CD4-positive, alpha-beta T cell treated with Interleukin-6 at 100 ng/mL for 8 hours (primary cell): ENCODE results near the gene DSCAML1.

Experiments
- DNase-seq: peaks from one replicate; pipeline ENCODE4 v3.0.0-alpha.2; 2020; ENCODE audit warnings: mixed read lengths, low spot score

The DSCAML1 gene

DNA sequence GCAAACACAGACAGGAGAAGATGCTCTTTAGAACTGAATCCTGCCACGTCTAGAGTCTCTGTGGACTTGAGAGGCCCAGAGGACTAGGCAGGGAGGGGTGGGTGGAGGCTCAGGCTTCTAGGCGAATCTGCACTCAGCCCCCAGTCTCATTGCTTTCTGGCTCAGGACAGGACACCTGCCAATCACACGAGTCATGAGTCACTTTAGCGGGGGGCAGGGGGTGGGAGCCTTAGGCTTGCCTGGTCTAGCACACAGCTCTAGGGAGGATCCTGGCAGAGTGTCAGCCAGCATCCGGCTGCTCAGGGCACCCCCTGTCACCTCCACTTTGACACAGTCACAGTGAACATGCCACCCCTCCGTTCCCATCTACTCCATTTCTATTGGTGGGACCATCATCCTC, 301.7 kb downstream of the DSCAML1 start:
- no peak for DNase-seq

DNA sequence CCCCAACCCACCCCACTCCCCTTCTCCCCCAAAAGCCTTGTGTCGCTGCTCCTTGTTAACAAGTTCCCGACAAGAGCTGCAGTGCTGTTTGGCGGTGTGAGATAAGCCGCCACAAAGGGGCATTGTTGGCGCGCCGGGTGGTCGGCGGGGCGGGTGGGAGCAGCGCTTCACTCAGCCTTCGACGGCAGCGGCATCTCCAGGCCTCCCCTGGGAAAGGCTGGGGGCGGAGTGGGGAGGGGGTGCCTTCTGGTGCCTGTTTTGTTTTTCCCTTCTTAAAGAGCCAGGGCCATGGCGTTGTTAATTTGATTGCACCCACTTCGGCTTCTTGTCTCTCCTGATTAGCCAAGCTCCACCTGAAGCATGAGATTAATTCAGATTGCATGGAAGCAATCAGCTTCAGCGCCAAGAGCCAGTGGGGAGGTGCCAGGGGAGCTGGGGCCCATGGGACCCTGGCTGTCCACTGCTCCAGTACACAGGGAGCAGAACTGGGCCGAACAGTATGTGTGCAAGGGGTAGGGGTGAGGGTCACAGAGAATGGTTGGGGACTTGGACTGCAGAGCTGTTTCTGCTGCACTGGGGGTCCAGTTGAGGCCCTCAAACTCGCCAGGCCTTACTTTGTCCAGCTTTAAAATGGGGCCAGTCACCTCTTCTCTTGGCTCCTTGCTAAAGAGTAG, 304.3 kb downstream of the DSCAML1 start:
- no peak for DNase-seq

DNA sequence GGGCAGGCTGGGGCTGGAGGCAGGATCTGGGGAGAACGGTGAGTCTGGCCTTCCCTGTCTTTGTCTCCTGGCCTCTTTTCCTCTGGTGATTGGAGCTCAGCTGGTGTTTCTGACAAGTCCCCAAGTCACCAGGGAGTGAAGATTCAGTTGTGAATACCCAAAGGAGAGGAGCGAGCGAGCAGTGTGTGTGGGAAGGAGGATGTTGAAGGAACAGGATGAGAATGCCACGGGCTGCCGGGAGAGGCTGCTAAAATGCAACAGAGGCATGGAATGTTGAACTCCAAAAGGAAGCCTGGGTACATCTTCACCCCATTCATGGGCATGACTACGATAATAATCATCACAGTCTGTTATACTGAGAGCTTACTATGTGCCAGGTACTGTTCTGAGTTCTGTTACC, 306.1 kb downstream of the DSCAML1 start:
- no peak for DNase-seq

DNA sequence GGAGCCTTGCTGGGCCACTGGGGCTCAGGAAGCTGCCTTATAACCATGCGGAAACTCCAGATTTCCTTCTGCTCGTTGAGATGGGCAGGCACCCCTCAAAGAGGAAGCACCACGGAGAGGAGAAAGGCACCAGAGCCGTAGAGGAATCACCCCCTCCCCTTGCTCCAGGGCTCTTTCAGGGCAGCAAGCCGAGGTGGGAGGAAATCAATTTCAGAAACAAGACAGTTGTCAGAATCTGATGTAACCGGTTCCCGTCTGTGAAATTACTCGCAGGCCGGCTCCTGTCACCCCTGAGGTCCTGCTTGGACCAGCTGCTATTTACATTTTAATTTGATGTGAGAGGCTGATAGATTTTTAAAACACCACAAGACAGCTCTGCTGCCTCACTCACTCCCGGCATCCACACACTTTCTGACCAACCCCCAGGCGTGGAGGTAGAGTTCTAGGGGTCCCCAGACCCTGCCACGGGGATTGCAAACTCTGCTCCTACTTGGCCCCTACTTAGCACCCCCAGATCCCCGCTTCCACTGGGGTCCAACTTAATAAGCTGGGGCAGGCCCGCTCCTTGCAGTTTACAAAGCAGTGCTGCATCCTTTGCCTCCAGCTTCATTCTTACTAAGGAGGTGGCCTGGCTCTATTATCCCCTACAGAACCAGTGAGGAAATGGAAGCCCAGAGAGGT, 306.9 kb downstream of the DSCAML1 start:
- no peak for DNase-seq

DNA sequence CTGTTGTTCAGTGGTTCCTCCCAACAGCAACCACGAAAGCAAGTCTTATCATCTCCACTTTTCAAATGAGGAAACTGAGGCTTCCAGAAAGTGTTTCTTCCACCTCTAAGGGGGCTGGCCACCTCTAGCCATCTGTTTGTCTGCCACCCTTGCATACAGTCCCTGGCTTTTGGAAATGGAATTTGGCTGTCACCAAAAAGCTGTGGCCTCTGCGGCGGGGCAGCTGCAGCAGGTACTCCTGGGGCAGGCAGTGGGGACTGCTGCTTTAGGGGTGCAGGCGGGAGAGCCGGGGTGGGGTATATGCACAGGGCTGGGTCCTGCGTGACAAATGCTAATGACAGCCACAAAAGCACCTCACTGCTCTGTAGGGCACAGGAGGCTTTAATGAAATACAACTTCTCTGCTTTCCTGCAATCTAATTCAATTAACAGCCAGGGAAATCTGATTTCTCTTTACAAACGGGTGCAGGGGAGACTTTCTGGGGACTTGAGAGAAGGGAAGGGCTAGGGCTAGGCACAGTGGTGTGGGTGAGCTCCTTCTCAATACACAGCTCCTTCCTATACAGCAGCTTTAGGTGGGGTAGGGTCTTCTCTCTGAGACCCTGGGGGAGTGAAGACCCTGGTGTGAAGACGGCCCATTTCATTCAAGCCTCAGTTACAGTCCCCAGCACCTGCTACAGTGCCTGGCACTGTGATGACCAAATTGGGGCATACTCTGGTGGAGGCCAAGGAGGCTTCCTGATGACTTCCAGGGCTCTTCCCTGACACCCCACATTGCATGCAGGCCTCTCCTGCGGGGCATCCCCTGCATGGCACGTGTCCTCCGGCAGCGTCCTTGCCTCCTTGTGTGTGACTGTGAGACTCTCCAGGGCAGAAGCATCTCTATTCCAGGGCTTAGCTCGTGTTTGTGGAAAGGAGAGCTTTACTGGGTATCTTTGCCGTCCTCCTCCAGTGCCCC, 307.7 kb downstream of the DSCAML1 start:
- DNase-seq: no peak

DNA sequence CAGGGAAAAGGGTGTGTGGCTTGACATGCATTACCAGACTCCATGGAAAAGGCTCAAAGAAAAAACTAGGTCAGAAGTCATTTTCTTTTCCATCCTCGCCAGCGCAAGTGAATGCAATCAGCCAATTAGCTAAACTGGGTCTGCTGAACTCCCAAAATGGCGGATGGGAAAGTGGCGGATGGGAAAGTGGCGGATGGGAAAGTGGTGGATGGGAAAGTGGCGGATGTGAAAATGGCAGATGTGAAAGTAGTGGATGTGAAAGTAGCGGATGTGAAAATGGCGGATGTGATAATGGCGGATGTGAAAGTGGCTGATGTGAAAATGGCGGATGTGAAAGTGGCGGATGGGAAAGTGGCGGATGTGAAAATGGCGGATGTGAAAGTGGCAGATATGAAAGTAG, 311.0 kb downstream of the DSCAML1 start:
- no peak for DNase-seq

DNA sequence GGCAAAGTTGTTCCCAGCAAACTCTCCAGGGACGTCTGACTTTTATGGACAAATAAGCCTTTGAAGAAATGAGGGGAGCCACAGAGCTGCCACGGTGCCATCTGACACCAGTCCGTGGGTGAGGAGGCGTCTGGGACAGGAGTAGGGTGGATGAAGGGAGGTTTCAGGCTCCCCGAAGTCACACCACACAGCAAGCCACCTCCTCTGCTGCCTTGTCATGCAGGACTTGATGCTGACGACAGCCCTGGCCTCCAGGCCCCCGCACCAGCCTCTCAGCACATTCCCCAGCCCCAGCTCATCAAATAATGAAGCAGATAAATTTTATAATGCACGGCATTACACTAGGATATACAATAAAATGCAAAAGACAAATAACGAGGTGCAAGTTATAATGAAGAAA, 312.9 kb downstream of the DSCAML1 start:
- DNase-seq: no peak

DNA sequence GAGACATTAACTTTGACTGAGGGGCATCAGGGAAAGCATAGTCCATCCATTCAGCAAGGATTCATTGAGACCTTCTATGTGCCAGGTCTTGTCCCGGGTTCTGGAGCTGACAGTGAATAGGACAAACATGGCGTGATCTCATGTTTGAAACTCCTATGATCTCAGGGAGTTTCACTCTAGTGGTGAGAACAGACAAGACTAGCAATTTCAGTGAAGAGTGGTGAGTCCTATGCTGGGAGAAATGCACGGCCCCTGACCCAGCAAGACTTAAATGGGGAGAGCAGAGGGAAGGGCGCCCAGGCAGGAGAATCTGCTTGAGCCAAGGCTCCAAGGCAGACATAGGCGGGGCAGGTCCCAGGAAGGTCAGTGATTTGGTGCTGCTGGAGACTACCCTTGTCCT, 313.6 kb downstream of the DSCAML1 start:
- DNase-seq: no peak

DNA sequence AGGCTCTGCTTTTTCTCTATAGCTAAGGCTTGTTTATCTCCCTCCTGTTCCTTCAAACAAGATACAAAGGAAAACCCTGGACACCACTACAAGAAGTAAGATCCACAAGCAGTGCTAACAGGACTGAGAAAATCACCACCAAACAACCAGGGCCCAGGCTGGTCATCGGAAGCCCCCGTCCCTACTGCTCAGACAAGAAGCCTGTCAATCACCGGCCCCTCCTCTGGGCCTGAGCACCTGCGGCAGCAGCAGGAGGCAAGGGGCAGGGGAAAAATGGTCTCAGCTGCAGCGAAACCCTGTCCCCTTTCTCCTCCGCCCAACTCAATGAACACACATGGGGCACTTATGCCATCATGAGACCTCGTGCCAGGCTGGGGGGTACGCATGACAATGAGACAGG, 314.1 kb downstream of the DSCAML1 start:
- no peak for DNase-seq

DNA sequence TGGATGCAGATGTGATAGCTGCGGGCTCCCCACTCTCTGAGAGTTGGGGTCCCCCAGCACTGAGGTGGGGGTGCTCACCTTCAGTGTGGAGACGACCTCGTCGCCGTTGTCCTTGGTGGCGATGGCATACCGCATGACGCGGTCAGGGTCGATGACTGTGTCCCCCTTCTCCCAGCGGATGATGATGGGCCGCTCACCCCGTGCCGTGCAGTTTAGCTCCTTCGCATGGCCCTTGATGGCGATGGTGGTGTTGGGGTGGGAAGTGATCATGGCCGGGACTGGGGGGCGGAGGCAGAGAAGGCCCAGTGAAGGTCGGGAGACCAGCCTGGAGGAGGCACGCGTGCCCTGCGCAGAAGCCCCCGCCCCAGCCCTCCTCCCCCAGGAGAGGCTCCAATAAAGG, 315.1 kb downstream of the DSCAML1 start:
- no peak for DNase-seq

DNA sequence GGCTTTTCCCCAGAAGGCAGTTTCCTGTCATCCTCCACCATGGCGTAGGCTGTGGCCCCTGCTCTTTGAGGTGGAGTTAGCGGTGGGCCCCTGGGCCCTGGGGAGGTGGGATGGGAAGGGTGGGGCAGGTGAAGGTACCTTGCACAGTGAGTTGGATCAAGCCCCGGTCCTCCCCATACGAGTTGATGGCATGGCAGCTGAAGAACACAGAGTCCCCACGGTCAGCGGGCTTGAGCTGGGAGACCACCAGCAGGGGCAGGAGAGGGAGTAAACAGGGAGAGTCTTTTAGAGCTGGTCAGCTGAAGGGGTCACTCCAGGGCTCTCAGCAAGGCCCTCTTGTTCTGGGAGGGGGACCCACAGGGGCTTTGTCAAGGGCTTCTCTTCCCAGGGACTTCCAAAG, 316.0 kb downstream of the DSCAML1 start:
- DNase-seq: no peak

DNA sequence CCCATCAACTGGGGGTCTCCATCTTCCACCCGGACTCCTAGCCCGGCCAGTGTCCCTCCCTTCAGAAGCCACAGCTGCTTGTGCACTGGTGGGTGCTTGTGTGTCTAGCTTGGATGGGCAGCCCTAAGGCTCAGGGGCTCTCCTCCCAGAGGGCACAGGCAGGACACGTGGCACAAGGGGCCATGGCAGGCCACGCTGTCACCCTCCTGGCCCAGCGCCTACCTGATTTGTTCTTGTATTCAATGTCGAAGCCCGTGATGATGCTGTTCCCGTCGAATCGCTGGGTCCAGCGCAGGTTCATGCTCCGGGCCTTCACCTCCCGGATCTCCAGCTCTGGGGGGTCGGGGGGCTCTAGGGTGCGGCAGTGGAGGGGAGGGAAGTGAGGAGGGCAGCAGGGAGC, 316.8 kb downstream of the DSCAML1 start:
- no peak for DNase-seq

DNA sequence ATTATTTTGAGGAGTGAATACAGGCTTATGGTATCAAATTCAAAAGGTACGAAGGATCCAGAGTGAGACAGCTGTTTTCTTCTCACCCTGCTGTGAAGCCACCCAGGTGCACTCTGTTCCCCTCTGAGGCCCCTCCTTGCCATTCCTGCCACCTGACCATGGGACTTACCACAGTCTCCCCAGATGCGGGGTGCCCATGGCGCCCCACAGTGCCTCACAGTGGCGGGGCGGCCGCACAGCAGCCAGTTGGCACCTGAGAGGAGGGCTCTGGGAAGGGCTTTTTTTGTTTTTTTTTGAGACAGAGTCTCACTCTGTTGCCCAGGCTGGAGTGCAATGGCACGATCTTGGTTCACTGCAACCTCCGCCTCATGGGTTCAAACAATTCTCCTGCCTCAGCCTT, 317.6 kb downstream of the DSCAML1 start:
- DNase-seq: no peak

DNA sequence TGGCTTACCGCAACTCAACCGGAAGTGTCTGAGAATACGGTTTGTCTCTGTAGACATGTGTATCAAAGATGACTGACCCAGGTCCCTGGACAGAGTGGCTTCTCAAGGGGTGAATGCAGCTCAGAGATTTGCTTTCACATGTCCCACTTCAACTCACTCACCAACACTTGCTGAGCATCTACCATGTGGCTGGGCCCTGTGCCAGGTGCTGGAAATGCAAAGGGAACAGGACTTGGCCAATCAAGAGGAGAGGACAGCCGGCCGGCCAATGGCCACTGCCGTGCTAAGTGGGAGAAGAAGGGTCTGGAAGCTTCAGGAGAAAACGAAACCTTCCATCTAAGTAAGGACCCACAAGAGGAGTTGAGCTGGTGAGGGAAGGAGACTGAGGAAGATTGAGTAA, 318.1 kb downstream of the DSCAML1 start:
- no peak for DNase-seq

DNA sequence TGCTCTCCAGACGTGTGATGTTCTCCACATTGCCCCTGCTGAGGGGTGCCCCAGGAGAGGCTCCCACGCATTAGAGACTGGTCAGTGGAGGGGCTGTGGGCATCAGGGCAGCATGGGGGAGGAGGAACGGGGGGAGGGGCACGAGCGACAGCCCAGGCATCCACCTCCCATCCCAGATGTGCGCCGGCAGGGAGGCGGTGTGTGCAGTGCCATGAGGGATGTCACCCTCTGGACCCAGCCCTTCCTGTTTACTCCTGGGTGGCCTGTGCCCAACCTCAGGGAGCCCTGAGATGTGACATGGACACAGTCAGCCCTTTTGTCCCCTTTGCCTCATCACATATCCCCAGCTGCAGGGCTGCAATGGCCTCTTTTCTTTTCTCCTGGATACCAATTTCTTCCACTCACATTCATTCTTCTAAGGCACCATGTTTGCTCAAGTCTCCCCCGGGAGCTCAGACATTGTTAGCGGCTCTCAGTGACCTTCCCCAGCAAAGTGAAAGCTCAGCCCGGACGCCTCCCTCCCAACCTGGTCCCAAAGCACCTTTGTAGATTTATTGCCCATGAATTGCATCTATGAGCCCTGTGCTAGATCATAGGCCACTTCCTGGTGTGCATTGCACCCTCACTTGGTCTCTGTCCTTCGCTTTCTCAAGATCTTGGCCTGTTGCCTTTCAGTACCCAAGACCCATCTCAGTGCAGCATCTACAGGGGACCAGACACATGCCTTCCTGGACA, 318.7 kb downstream of the DSCAML1 start:
- no peak for DNase-seq

DNA sequence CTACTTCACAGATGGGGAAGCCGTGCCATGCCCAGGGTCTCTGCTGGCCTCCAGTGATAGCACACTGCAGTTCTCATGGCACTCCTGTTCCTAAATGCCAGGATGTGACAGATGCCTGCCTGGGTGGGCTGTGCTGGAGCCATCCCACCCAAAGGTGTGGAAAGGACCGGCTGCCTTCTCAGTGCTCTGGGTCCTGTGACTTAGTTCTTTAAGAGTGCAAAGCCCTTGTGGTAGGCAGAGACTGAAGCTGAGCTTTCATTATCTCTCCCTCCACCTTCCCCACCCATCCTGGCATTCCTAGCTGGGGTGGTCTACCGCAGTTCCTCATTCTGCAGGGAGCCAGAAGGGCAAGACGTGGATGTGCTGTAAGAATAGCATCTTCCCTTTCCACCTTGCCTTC, 319.3 kb downstream of the DSCAML1 start:
- no peak for DNase-seq

DNA sequence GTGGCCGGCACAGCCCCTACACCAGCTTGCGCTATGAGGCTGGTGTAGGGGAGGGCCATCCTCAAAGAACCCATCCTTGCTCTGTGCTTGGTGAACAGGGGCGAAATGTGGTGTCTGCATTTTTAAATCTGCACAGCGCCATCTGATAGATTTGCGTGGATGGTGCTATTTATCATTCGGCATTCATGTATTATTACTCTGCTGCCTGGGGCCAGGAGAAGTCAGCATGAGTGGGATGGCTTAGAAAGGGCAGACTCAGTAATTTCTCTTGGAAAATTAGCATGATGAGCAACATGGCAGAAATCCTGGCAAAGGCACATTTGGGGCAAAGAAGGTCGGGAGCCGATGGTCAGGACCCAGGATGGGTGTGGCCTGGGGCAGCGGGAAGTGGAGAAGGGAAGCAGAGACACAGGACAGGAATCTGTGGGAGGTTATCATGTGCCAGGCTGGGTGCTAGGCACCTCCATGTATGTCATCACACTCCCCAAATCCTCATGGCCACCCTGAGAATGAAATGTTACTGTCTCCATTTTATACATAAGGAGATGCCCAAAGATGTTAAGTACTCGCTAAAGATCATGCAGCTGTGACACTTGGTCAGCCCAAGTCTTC, 320.4 kb downstream of the DSCAML1 start:
- no peak for DNase-seq

DNA sequence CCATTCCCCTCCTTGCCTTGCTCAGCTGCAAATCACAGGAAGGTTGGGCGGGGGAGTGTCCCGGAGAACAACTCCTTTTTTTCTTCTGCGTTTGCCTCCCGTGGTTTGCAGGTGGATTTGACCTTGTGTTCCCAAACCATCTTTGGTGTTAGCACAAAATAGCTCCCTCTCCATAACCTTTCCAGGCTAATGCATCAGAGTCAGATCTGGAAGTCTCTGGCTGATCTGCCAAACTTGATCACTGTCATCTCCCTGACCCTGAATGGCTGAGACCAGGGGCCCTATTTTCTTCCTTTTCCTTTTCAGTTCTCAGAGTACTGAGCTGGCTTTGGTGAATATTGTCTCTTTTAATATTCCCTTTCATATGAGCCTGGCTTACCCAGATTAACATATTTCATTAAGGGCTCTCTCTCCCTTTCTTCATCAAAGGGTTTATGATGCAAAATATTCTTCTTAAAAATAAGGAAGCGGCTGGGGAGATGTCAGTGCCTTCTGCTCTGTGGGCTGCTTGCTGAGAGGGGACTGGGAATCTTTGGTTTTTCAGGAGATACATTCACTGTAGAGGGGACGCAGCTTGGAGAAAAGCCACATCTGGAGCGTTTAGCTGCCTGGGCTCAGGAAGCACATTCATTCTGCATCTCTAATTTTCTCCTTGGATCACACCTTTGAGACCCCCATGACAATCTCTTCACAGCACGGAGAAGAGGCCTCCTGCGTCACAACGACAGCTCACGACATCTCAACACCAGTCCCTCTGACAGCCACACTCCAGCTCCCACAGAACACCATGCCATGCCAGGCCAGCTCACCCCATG, 321.1 kb downstream of the DSCAML1 start:
- no peak for DNase-seq

DNA sequence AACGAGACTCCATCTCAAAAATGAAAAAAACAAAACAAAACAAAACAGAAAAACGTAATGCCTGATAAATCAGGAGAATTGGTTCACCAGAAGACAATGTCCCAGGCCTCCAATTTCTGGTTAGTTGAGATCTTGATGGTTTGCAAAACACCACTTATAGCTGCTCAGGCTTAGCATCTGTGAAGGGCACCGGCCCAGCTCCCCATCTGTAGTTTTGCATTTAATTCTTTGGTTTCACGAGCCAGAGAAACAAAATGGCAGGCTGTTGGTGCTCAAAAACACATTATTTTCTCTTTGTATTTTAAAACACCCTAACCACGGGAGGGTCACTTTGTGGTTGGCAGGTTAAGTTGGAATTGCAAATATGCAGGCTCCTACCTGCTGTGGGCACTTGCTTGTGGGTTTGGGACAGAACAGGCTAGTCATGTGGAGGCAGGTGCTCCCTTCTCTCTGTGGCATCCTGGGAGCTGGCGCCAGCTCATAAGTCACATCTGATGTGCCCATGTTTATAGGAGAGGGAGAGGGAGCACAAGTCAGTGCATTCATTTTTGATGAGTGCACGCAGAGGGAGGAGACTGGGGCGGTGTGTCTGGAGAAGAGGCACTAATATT, 323.4 kb downstream of the DSCAML1 start:
- no peak for DNase-seq

DNA sequence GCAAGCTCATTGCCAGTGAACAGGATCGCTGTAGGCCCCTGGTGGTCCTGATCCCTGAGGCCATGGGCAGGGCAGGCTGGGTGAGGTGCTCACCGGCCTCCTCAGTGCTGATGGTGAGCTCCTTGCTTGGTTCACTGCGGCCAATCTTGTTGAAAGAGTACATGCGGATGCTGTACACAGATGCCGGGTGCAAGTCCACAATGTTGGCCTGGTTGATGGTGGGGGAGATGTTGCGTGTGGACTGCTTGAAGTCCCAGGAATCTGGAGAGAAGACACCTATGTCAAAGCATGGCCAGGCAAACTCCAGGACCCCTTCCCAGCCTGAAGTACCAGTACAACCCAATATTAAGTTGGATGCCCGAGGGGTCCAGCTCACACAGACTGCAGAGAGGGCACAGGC, 325.2 kb downstream of the DSCAML1 start:
- no peak for DNase-seq

DNA sequence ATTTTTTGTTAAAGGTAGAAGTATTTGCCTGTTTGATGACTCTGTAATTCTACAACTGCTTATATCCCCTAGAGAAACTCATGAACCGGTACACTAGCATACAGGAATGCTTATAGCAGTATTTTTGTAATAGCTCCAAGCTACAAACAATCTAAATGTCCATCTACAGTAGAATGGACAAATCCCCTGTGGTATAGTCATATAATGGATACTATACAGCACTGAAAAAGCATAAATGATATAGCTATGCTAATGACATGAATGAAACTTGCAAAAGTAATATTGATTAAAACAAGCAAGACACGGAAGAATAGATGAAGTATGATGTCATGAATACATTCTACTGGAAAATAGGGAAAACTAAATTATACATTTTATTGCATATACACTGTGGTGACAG, 326.4 kb downstream of the DSCAML1 start:
- DNase-seq: no peak
